OCI-LY3 (cell line): ENCODE measurements around the gene COL4A2.

ENCODE experiments used
- CTCF ChIP-seq: fragments of 200-600, 300-600 bp; sonication (generic); IDR thresholded peaks from 2 replicates; pipeline ENCODE4 v1.5.1; 2014; ENCODE audit warnings: antibody characterized with exemption, low read length, low read depth
- EZH2phosphoT487 ChIP-seq: fragments of 200-600 bp; shearing (Covaris generic); IDR thresholded peaks from 2 replicates; pipeline ENCODE4 v1.6.1; 2018; ENCODE audit warnings: antibody characterized with exemption, mixed run types, low read depth

- TF ChIP-seq CTCF = no peak
- TF ChIP-seq EZH2phosphoT487 = no peak
Measured at GRCh38 chr13:110354123-110354627, 47.1 kb downstream of the COL4A2 start.
